HepG2 (cell line): ENCODE measurements around the gene PSEN2. TPM values are rescaled to one million over a fixed set of nuclear protein-coding genes. Genes with fewer than 3 reads are reported as not detected.

ENCODE experiments used
- ATF2 ChIP-seq: sonication (generic); formaldehyde crosslinking; IDR thresholded peaks from 2 replicates; pipeline ENCODE4 v1.4.0; 2020; ENCODE audit warnings: missing genetic modification reagents
- BHLHE40 ChIP-seq: IDR thresholded peaks from 2 replicates; pipeline ENCODE4 v1.6.1; 2011; ENCODE audit warnings: low read length, improper control_type of control experiment
- ELF3 ChIP-seq: IDR thresholded peaks from 2 replicates; pipeline ENCODE4 v1.6.1; 2016; ENCODE audit warnings: missing genetic modification reagents, missing compliant biosample characterization
- FOXA1 ChIP-seq, 2 experiments: fragments of 450-650 bp in 1 of 2; sonication (generic) in 1 of 2; formaldehyde crosslinking in 1 of 2; IDR thresholded peaks; 2 replicates each; pipeline versions ENCODE4 v1.4.0 to v1.6.1; 2016 to 2020; ENCODE audit warnings: missing genetic modification reagents in 1 of 2
- FOXK1 ChIP-seq: sonication (generic); formaldehyde crosslinking; IDR thresholded peaks from 2 replicates; pipeline ENCODE4 v1.4.0; 2020; ENCODE audit warnings: low read depth, missing genetic modification reagents, borderline replicate concordance
- GABPB1 ChIP-seq: IDR thresholded peaks from 2 replicates; pipeline ENCODE4 v1.6.1; 2016; ENCODE audit warnings: mild to moderate bottlenecking, missing genetic modification reagents, moderate library complexity, missing compliant biosample characterization
- LCORL ChIP-seq, 2 experiments: fragments of 450-650 bp in 1 of 2; sonication (generic) in 1 of 2; formaldehyde crosslinking in 1 of 2; IDR thresholded peaks; 2 replicates each; pipeline versions ENCODE4 v1.5.0 to v1.6.1; 2017 to 2020; ENCODE audit warnings: antibody characterized with exemption in 1 of 2, missing genetic modification reagents in 1 of 2
- MEIS1 ChIP-seq: sonication (generic); formaldehyde crosslinking; IDR thresholded peaks from 2 replicates; pipeline ENCODE4 v1.9.0; 2021; ENCODE audit warnings: mild to moderate bottlenecking, missing genetic modification reagents, moderate library complexity, borderline replicate concordance
- NR2C2 ChIP-seq: sonication (generic); formaldehyde crosslinking; IDR thresholded peaks from 2 replicates; pipeline ENCODE4 v1.4.0; 2020; ENCODE audit warnings: missing genetic modification reagents, mild to moderate bottlenecking, moderate library complexity, borderline replicate concordance
- PATZ1 ChIP-seq: sonication (generic); formaldehyde crosslinking; IDR thresholded peaks from 2 replicates; pipeline ENCODE4 v1.4.0; 2020; ENCODE audit warnings: missing genetic modification reagents
- RELA ChIP-seq: sonication (generic); formaldehyde crosslinking; IDR thresholded peaks from 2 replicates; pipeline ENCODE4 v1.4.0; 2020; ENCODE audit warnings: missing genetic modification reagents
- TBX2 ChIP-seq: sonication (generic); formaldehyde crosslinking; IDR thresholded peaks from 2 replicates; pipeline ENCODE4 v1.5.0; 2020; ENCODE audit warnings: missing genetic modification reagents, mild to moderate bottlenecking, borderline replicate concordance
- TFE3 ChIP-seq: IDR thresholded peaks from 2 replicates; pipeline ENCODE4 v1.6.1; 2016
- THAP7 ChIP-seq: sonication (generic); formaldehyde crosslinking; IDR thresholded peaks from 2 replicates; pipeline ENCODE4 v1.8.1; 2023; ENCODE audit warnings: mild to moderate bottlenecking, missing genetic modification reagents
- YY1 ChIP-seq: IDR thresholded peaks from 2 replicates; pipeline ENCODE4 v1.6.1; 2011; ENCODE audit warnings: low read length, low read depth, moderate library complexity, mild to moderate bottlenecking; ENCODE audit not compliant: insufficient read depth, insufficient replicate concordance
- ZBTB38 ChIP-seq: sonication (generic); formaldehyde crosslinking; IDR thresholded peaks from 2 replicates; pipeline ENCODE4 v1.5.1; 2020; ENCODE audit warnings: mild to moderate bottlenecking, missing genetic modification reagents
- ZC3H13 ChIP-seq: sonication (generic); formaldehyde crosslinking; IDR thresholded peaks from 2 replicates; pipeline ENCODE4 v1.8.1; 2023; ENCODE audit warnings: mild to moderate bottlenecking, missing genetic modification reagents, moderate library complexity
- ZNF12 ChIP-seq: sonication (generic); formaldehyde crosslinking; IDR thresholded peaks from 2 replicates; pipeline ENCODE4 v1.5.0; 2020; ENCODE audit warnings: missing genetic modification reagents
- ZNF230 ChIP-seq: sonication (generic); formaldehyde crosslinking; IDR thresholded peaks from 2 replicates; pipeline ENCODE4 v1.4.0; 2020; ENCODE audit warnings: mild to moderate bottlenecking, missing genetic modification reagents
- ZNF263 ChIP-seq: sonication (generic); formaldehyde crosslinking; IDR thresholded peaks from 2 replicates; pipeline ENCODE4 v1.4.0; 2020; ENCODE audit warnings: missing genetic modification reagents
- ZNF354B ChIP-seq: sonication (generic); formaldehyde crosslinking; IDR thresholded peaks from 2 replicates; pipeline ENCODE4 v1.8.0; 2022; ENCODE audit warnings: mild to moderate bottlenecking, missing genetic modification reagents
- ZNF501 ChIP-seq: sonication (generic); formaldehyde crosslinking; IDR thresholded peaks from 2 replicates; pipeline ENCODE4 v1.5.1; 2020; ENCODE audit warnings: mild to moderate bottlenecking, moderate library complexity, missing genetic modification reagents
- polyA plus RNA-seq, 8 experiments: library from polyadenylated mRNA; depleted of rRNA in 3 of 8; stranded (reverse) in 7 of 8; unstranded in 1 of 8; fragments of >200 nt; fragmentation: Illumina TruSeq in 4 of 8; extraction: Trizol in 4 of 8; gene quantifications; 2 replicates each; pipeline versions ENCODE4 v1.2.1 to v1.2.3, GENCODE V29; 2011 to 2016; ENCODE audit warnings: low read depth in 4 of 8, missing spikeins in 1 of 8, mixed read lengths in 1 of 8; ENCODE audit not compliant: insufficient read depth in 1 of 8
- total RNA-seq, 5 experiments: library from RNA; depleted of rRNA; stranded (reverse); fragments of >200 nt; fragmentation: Illumina TruSeq; extraction: Trizol; gene quantifications; 2 replicates each; pipeline ENCODE4 v1.2.3, GENCODE V29; 2016; ENCODE audit warnings: low read depth in 1 of 5

PSEN2 gene
- total and polyA plus RNA-seq, 2 of the 13 experiments (the other 11 are each of a cell fraction or from before 2014, with no cell fraction given) = 5.9 to 13.1 TPM

- TF ChIP-seq ZNF354B = no peak
- TF ChIP-seq BHLHE40 = 0 out of 2 replicates have a peak, but pooled peaks have one; percentile 20
- TF ChIP-seq FOXA1 (IDR thresholded peaks at IDR 0.05) = no peak
- TF ChIP-seq FOXA1 (CRISPR knock-in tag; IDR thresholded peaks at IDR 0.05) = 0 out of 2 replicates have a peak, but pooled peaks have one; percentile 8
- 0 out of 2 replicates have a peak, but pooled peaks have one; percentile 13 for TF ChIP-seq FOXK1 (CRISPR knock-in tag)
- TF ChIP-seq ZNF501 (CRISPR knock-in tag) = 0 out of 2 replicates have a peak, but pooled peaks have one; percentile 38
- TF ChIP-seq PATZ1 (CRISPR knock-in tag) = peak; percentile 82
- peak; percentile 41; the same call in 1 of the 2 replicates for TF ChIP-seq TFE3 (CRISPR knock-in tag)
- TF ChIP-seq ATF2 (CRISPR knock-in tag) = 0 out of 2 replicates have a peak, but pooled peaks have one; percentile 36
- TF ChIP-seq YY1 = peak; percentile 63
- TF ChIP-seq TBX2 (CRISPR knock-in tag) = 0 out of 2 replicates have a peak, but pooled peaks have one; percentile 21
- TF ChIP-seq THAP7 = peak; percentile 43; the same call in 1 of the 2 replicates
- TF ChIP-seq LCORL (IDR thresholded peaks at IDR 0.05) = no peak
- TF ChIP-seq LCORL (CRISPR knock-in tag; IDR thresholded peaks at IDR 0.05) = 0 out of 2 replicates have a peak, but pooled peaks have one; percentile 45
- TF ChIP-seq MEIS1 (CRISPR knock-in tag) = no peak
- peak; percentile 43; the same call in 1 of the 2 replicates for TF ChIP-seq ELF3 (CRISPR knock-in tag)
- TF ChIP-seq ZNF263 (CRISPR knock-in tag) = peak; percentile 84
- TF ChIP-seq GABPB1 = 0 out of 2 replicates have a peak, but pooled peaks have one; percentile 22
- no peak for TF ChIP-seq ZNF12
- peak; percentile 43; the same call in 1 of the 2 replicates for TF ChIP-seq ZNF230 (CRISPR knock-in tag)
- TF ChIP-seq NR2C2 (CRISPR knock-in tag) = 0 out of 2 replicates have a peak, but pooled peaks have one; percentile 49
- TF ChIP-seq ZC3H13 (CRISPR knock-in tag) = no peak
- TF ChIP-seq RELA (CRISPR knock-in tag) = 0 out of 2 replicates have a peak, but pooled peaks have one; percentile 54
- TF ChIP-seq ZBTB38 (CRISPR knock-in tag) = peak; percentile 68; the same call in 1 of the 2 replicates
These were observed 42.3 kb downstream of the PSEN2 start (continued) for GRCh38 chr1:226912587-226913176.
